ENCODE data around the gene KLHL6.
A peak's percentile ranks its signal among the peaks of the same experiment; 100 is the strongest.

Gene KLHL6

DNA sequence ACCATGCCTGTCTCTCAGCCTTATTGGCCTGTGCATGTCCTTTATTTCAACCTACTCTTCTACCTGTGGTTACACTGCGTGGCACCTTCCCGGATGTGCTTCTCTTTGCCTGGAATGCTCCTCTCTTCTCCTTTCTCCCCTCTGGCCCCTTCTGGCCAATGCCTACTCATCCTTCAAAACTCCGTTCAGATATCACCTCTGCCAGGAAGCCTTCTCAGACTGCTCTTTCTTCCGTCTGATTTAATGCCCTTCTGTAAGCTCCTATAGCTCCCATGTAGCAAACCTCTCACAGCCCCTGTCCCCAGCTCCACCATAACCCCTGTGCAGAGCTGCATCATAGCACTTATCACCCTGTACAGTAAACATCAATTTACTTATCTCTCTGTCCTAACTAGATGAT lies 13.2 kb downstream of the KLHL6 start:
- no peak overlapping the region for H3K4me3 ChIP-seq (ENCODE audit: low read depth in 1 of 2, low read length in 1 of 2)
- H3K27ac ChIP-seq: peak overlapping the region; percentile 72
- no peaks in the 10 kb centered on the region for H3K36me3 ChIP-seq
- peaks cover 57 to 60% of the 10 kb centered on the region in 2 experiments for H3K4me1 ChIP-seq (ENCODE audit: control insufficient read depth in 1 of 2, insufficient read depth in 1 of 2, low read depth in 1 of 2, low read length in 1 of 2)
- H3K9me3 ChIP-seq: no peaks in the 10 kb centered on the region
- TF ChIP-seq, protein P1, sequence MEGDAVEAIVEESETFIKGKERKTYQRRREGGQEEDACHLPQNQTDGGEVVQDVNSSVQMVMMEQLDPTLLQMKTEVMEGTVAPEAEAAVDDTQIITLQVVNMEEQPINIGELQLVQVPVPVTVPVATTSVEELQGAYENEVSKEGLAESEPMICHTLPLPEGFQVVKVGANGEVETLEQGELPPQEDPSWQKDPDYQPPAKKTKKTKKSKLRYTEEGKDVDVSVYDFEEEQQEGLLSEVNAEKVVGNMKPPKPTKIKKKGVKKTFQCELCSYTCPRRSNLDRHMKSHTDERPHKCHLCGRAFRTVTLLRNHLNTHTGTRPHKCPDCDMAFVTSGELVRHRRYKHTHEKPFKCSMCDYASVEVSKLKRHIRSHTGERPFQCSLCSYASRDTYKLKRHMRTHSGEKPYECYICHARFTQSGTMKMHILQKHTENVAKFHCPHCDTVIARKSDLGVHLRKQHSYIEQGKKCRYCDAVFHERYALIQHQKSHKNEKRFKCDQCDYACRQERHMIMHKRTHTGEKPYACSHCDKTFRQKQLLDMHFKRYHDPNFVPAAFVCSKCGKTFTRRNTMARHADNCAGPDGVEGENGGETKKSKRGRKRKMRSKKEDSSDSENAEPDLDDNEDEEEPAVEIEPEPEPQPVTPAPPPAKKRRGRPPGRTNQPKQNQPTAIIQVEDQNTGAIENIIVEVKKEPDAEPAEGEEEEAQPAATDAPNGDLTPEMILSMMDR (IDR thresholded peaks at IDR 0.05): no peak
- no peaks in the 10 kb centered on the region for H3K27me3 ChIP-seq

GRCh38 chr3:183541738-183542137 lies 13.8 kb downstream of the KLHL6 start:
- Histone ChIP-seq H3K27me3 (no peaks in the 10 kb centered on the region), H3K4me1 (ENCODE audit: control insufficient read depth in 1 of 2, insufficient read depth in 1 of 2, low read depth in 1 of 2, low read length in 1 of 2) (peaks cover 63 to 66% of the 10 kb centered on the region in 2 experiments), H3K36me3 (no peaks in the 10 kb centered on the region), H3K27ac (peak overlapping the region; percentile 72), H3K4me3 (ENCODE audit: low read depth in 1 of 2, low read length in 1 of 2) (no peak overlapping the region), H3K9me3 (no peaks in the 10 kb centered on the region)
- TF ChIP-seq, protein P1 (IDR thresholded peaks at IDR 0.05): no peak

DNA sequence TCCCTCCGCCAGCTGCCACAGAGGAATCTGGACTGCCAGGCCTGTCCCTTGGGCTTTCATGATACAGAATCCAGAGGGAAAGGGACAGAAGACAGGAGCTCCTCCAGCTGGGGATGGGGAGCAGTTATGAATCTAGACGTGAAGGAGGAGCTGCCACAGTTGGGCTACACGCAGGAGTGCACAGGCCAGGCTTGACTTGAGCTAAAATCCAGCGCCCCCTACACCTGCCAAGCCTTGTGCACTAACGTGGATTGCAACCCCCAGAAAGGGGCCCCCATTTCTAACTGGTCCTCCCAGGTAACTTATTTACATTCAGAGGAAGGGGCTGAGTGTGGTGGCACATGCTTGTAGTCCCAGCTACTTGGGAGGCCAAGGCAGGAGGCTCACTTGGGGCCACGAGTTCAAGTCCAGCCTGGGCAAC lies 14.3 kb downstream of the KLHL6 start:
- peak overlapping the region; percentile 72 for H3K27ac ChIP-seq
- no peaks in the 10 kb centered on the region for H3K27me3 ChIP-seq
- TF ChIP-seq, protein P1 (IDR thresholded peaks at IDR 0.05): no peak
- H3K4me3 ChIP-seq (ENCODE audit: low read depth in 1 of 2, low read length in 1 of 2): peak overlapping the region in 1 of 2 experiments; percentile 15
- peaks cover 65 to 70% of the 10 kb centered on the region in 2 experiments for H3K4me1 ChIP-seq (ENCODE audit: control insufficient read depth in 1 of 2, insufficient read depth in 1 of 2, low read depth in 1 of 2, low read length in 1 of 2)
- no peaks in the 10 kb centered on the region for H3K36me3 ChIP-seq
- H3K9me3 ChIP-seq: no peaks in the 10 kb centered on the region

- peak overlapping the region; percentile 15 to 16 for H3K4me3 ChIP-seq (ENCODE audit: low read depth in 1 of 2, low read length in 1 of 2)
- H3K36me3 ChIP-seq: no peaks in the 10 kb centered on the region
- H3K27ac ChIP-seq: peak overlapping the region; percentile 72
- H3K27me3 ChIP-seq: no peaks in the 10 kb centered on the region
- peaks cover 60 to 67% of the 10 kb centered on the region in 2 experiments for H3K4me1 ChIP-seq (ENCODE audit: control insufficient read depth in 1 of 2, insufficient read depth in 1 of 2, low read depth in 1 of 2, low read length in 1 of 2)
- H3K9me3 ChIP-seq: no peaks in the 10 kb centered on the region
- TF ChIP-seq, protein P1 (IDR thresholded peaks at IDR 0.05): no peak
Measured at GRCh38 chr3:183540501-183541234, 14.8 kb downstream of the KLHL6 start.

DNA sequence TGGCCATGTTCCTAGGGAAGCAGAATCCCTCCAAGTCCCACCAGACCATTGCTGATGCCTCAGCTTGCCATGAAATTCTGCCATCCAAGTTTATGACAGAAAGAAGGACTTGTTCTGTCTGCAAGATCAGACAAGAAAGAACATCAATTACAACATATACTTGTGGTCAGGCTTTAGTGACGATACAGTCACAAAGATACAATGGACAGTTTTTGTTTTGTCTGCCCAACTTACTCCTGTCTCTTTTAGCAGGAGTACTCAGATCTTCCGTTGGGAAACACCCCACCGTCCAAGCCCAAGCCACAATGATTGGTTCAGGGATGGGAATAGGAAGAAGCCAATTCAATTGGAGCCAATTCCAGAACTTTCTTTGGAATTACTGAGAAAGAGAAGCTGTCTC lies 15.7 kb downstream of the KLHL6 start:
- no peaks in the 10 kb centered on the region for H3K27me3 ChIP-seq
- peaks cover 58 to 64% of the 10 kb centered on the region in 2 experiments for H3K4me1 ChIP-seq (ENCODE audit: control insufficient read depth in 1 of 2, insufficient read depth in 1 of 2, low read depth in 1 of 2, low read length in 1 of 2)
- TF ChIP-seq, protein P1 (IDR thresholded peaks at IDR 0.05): no peak
- no peaks in the 10 kb centered on the region for H3K36me3 ChIP-seq
- H3K27ac ChIP-seq: peak overlapping the region; percentile 72
- no peaks in the 10 kb centered on the region for H3K9me3 ChIP-seq
- H3K4me3 ChIP-seq (ENCODE audit: low read depth in 1 of 2, low read length in 1 of 2): no peak overlapping the region

All from neutrophil (primary cell).